HepG2 (cell line): Measurements from ENCODE around the gene HDAC8. TPM values are rescaled to one million over a fixed set of nuclear protein-coding genes. Genes with fewer than 3 reads are reported as not detected.

Experiments used
- ATAC-seq: fragments of 200-7000 bp; cut with Tn5 transposase; 3 replicates; pipeline ENCODE4 v1.9.1; 2020; ENCODE audit warnings: mild to moderate bottlenecking, moderate library complexity
- BruUV-seq: library from RNA; stranded (reverse); fragments of 400-500 nt; replicated peaks from 2 replicates; lab custom pipeline; 2021; lab: Mats Ljungman, UMichigan
- CTCF ChIA-PET: fragments of 300-600 bp; formaldehyde crosslinking; extraction: SDS; loops from one replicate; lab custom pipeline; 2021; ENCODE audit warnings: low total read pairs, inconsistent platforms, low intra/inter-chr PET ratio; lab: Yijun Ruan, JAX
- POLR2A ChIA-PET: fragments of 350-600 bp; sonication (Branson Sonifier 250); formaldehyde crosslinking; loops from one replicate; lab custom pipeline; 2020; ENCODE audit warnings: antibody characterized with exemption, inconsistent platforms; lab: Yijun Ruan, JAX
- DNase-seq: peaks from one replicate; pipeline ENCODE4 v3.0.0-alpha.2; 2015; ENCODE audit warnings: low spot score
- FAIRE-seq: peaks from 3 replicates; lab custom pipeline; 2011; peaks lifted over from hg19 to GRCh38; lab: Jason Lieb, UNC
- H2AFZ ChIP-seq: one replicate; pipeline ENCODE4 v1.6.1; 2011; ENCODE audit warnings: low read length, inconsistent platforms
- H3K27ac ChIP-seq: fragments of 300-600 bp; 3 replicates; pipeline ENCODE4 v1.8.0; 2011; ENCODE audit warnings: mixed run types, mild to moderate bottlenecking, mixed read lengths, low read length, inconsistent platforms; ENCODE audit not compliant: insufficient read depth; ENCODE audit errors: extremely low read length
- H3K27me3 ChIP-seq, 2 experiments: fragments of 200-600 bp in 1 of 2; 2 replicates in 1 of 2; 3 replicates in 1 of 2; pipeline versions ENCODE4 v1.6.0 to v1.8.0; 2011; ENCODE audit warnings: low read length in 2 of 2, mild to moderate bottlenecking in 2 of 2, moderate library complexity in 2 of 2, inconsistent platforms in 1 of 2; ENCODE audit not compliant: insufficient read depth in 2 of 2, control insufficient read depth in 1 of 2
- H3K36me3 ChIP-seq, 2 experiments: fragments of 200-600 bp in 1 of 2; replicated peaks in 1 of 2; 2 replicates in 1 of 2; 3 replicates in 1 of 2; pipeline versions ENCODE4 v1.5.1 to v1.8.0; 2011; ENCODE audit warnings: low read length in 2 of 2, inconsistent platforms in 1 of 2; ENCODE audit not compliant: insufficient read depth in 2 of 2, control insufficient read depth in 1 of 2
- H3K4me1 ChIP-seq: 2 replicates; pipeline ENCODE4 v1.5.1; 2012; ENCODE audit warnings: low read length, inconsistent platforms; ENCODE audit not compliant: insufficient read depth
- H3K4me2 ChIP-seq: 2 replicates; pipeline ENCODE4 v1.6.0; 2011; ENCODE audit warnings: low read depth, low read length, inconsistent platforms
- H3K4me3 ChIP-seq, 3 experiments: fragments of 200-600 bp in 1 of 3; sonication (generic), shearing (Covaris generic) in 1 of 3; replicated peaks in 1 of 3; 2 replicates each; pipeline ENCODE4 v1.5.1; 2011 to 2016; ENCODE audit warnings: low read length in 3 of 3, inconsistent platforms in 2 of 3, low read depth in 2 of 3, mild to moderate bottlenecking in 2 of 3, control low read depth in 1 of 3, mixed read lengths in 1 of 3; ENCODE audit not compliant: insufficient read depth in 1 of 3
- H3K79me2 ChIP-seq: one replicate; pipeline ENCODE4 v1.6.1; 2011; ENCODE audit warnings: low read length, inconsistent platforms; ENCODE audit not compliant: insufficient read depth
- H3K9ac ChIP-seq: 2 replicates; pipeline ENCODE4 v1.6.0; 2011; ENCODE audit warnings: mild to moderate bottlenecking, low read depth, low read length, inconsistent platforms; ENCODE audit not compliant: insufficient read depth
- H3K9me3 ChIP-seq: 2 replicates; pipeline ENCODE4 v1.5.1; 2012; ENCODE audit warnings: mild to moderate bottlenecking, low read length
- H4K20me1 ChIP-seq: 2 replicates; pipeline ENCODE4 v1.6.0; 2011; ENCODE audit warnings: inconsistent platforms, mild to moderate bottlenecking, low read length, moderate library complexity; ENCODE audit not compliant: insufficient read depth
- CEBPB ChIP-seq: IDR thresholded peaks from 2 replicates; pipeline ENCODE4 v1.6.1; 2011; ENCODE audit warnings: low read depth, low read length, improper control_type of control experiment, borderline replicate concordance
- IKZF5 ChIP-seq: IDR thresholded peaks from 2 replicates; pipeline ENCODE4 v1.6.1; 2018; ENCODE audit warnings: missing genetic modification reagents, mild to moderate bottlenecking, missing compliant biosample characterization
- KDM6A ChIP-seq: IDR thresholded peaks from 2 replicates; pipeline ENCODE4 v1.6.1; 2016; ENCODE audit warnings: low read depth
- SOX6 ChIP-seq, 2 experiments: fragments of 450-650 bp in 1 of 2; sonication (generic) in 1 of 2; formaldehyde crosslinking in 1 of 2; IDR thresholded peaks; 2 replicates each; pipeline versions ENCODE4 v1.4.0 to v1.6.1; 2017 to 2020; ENCODE audit warnings: antibody characterized with exemption in 1 of 2, mild to moderate bottlenecking in 1 of 2, missing genetic modification reagents in 1 of 2
- ZNF20 ChIP-seq: sonication (generic); formaldehyde crosslinking; IDR thresholded peaks from 2 replicates; pipeline ENCODE4 v1.4.0; 2020; ENCODE audit warnings: mild to moderate bottlenecking, moderate library complexity, missing genetic modification reagents
- ZNF317 ChIP-seq: sonication (generic); formaldehyde crosslinking; IDR thresholded peaks from 2 replicates; pipeline ENCODE4 v1.5.0; 2020; ENCODE audit warnings: mild to moderate bottlenecking, missing genetic modification reagents
- ZNF431 ChIP-seq: sonication (generic); formaldehyde crosslinking; IDR thresholded peaks from 2 replicates; pipeline ENCODE4 v1.9.0; 2022; ENCODE audit warnings: missing genetic modification reagents, low read depth, mild to moderate bottlenecking, borderline replicate concordance
- ZNF460 ChIP-seq: sonication (generic); formaldehyde crosslinking; IDR thresholded peaks from 2 replicates; pipeline ENCODE4 v1.5.1; 2020; ENCODE audit warnings: missing genetic modification reagents, mild to moderate bottlenecking, borderline replicate concordance
- ZNF710 ChIP-seq: sonication (generic); formaldehyde crosslinking; IDR thresholded peaks from 2 replicates; pipeline ENCODE4 v1.5.0; 2020; ENCODE audit warnings: mild to moderate bottlenecking, missing genetic modification reagents, borderline replicate concordance
- WGBS: methylation state at CpG from one replicate; pipeline ENCODE4 v1.1.6; 2017; ENCODE audit warnings: low lambda C conversion rate; 5-methylcytosine and 5-hydroxymethylcytosine counted together
- in situ Hi-C: cut with HindIII; loops from 2 replicates; pipeline ENCODE4 v1.10.0; 2017; ENCODE audit warnings: low pct_unique_long_range_greater_than_20kb; ENCODE audit not compliant: extremely low pct_ligation_motif_present
- intact Hi-C: fragments of 100-400 bp; cut with micrococcal nuclease; formaldehyde crosslinking; loops from one replicate; pipeline ENCODE4 v1.10.0; 2022; ENCODE audit not compliant: unreplicated experiment
- polyA plus RNA-seq, 8 experiments: library from polyadenylated mRNA; depleted of rRNA in 3 of 8; stranded (reverse) in 7 of 8; unstranded in 1 of 8; fragments of >200 nt; fragmentation: Illumina TruSeq in 4 of 8; extraction: Trizol in 4 of 8; gene quantifications; 2 replicates each; pipeline versions ENCODE4 v1.2.1 to v1.2.3, GENCODE V29; 2011 to 2016; ENCODE audit warnings: low read depth in 4 of 8, missing spikeins in 1 of 8, mixed read lengths in 1 of 8; ENCODE audit not compliant: insufficient read depth in 1 of 8
- total RNA-seq, 5 experiments: library from RNA; depleted of rRNA; stranded (reverse); fragments of >200 nt; fragmentation: Illumina TruSeq; extraction: Trizol; gene quantifications; 2 replicates each; pipeline ENCODE4 v1.2.3, GENCODE V29; 2016; ENCODE audit warnings: low read depth in 1 of 5
- TF ChIP-seq, protein P1 (sequence below): sonication (generic); formaldehyde crosslinking; IDR thresholded peaks from 2 replicates; pipeline ENCODE4 v1.5.0; 2020; ENCODE audit warnings: mild to moderate bottlenecking, missing genetic modification reagents
- TF ChIP-seq, protein P2 (sequence below): IDR thresholded peaks from 2 replicates; pipeline ENCODE4 v1.6.1; 2016; ENCODE audit warnings: missing genetic modification reagents, missing compliant biosample characterization

Gene HDAC8
- total and polyA plus RNA-seq, 2 of the 13 experiments (the other 11 are each of a cell fraction or from before 2014, with no cell fraction given), result 13.7 to 28.6 TPM

GRCh38 chrX:72477376-72477775, 95.3 kb downstream of the HDAC8 start:
- no peak overlapping the region for H3K4me2 ChIP-seq
- no peak overlapping the region for H3K4me3 ChIP-seq
- H3K9me3 ChIP-seq, result no peaks in the 10 kb centered on the region
- no peaks in the 10 kb centered on the region for H4K20me1 ChIP-seq
- TF ChIP-seq, protein P1, sequence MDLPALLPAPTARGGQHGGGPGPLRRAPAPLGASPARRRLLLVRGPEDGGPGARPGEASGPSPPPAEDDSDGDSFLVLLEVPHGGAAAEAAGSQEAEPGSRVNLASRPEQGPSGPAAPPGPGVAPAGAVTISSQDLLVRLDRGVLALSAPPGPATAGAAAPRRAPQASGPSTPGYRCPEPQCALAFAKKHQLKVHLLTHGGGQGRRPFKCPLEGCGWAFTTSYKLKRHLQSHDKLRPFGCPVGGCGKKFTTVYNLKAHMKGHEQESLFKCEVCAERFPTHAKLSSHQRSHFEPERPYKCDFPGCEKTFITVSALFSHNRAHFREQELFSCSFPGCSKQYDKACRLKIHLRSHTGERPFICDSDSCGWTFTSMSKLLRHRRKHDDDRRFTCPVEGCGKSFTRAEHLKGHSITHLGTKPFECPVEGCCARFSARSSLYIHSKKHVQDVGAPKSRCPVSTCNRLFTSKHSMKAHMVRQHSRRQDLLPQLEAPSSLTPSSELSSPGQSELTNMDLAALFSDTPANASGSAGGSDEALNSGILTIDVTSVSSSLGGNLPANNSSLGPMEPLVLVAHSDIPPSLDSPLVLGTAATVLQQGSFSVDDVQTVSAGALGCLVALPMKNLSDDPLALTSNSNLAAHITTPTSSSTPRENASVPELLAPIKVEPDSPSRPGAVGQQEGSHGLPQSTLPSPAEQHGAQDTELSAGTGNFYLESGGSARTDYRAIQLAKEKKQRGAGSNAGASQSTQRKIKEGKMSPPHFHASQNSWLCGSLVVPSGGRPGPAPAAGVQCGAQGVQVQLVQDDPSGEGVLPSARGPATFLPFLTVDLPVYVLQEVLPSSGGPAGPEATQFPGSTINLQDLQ, result no peak
- no peak for TF ChIP-seq ZNF20 (CRISPR knock-in tag)
- H3K36me3 ChIP-seq, result no peaks in the 10 kb centered on the region
- intact Hi-C loops (no loop called here), in situ Hi-C loops (no loop called here)
- no peaks in the 10 kb centered on the region for H3K27me3 ChIP-seq
- H3K27ac ChIP-seq, result no peak overlapping the region
- no TSS peak for BruUV-seq
- no peak overlapping the region for H2AFZ ChIP-seq
- ChIA-PET POLR2A (no interaction called here), CTCF (no interaction called here)
- 100% methylated on average over 2 of the region's 2 CpGs for WGBS
- H3K79me2 ChIP-seq, result no peaks in the 10 kb centered on the region
- DNase-seq (no peak), FAIRE-seq (no peak), ATAC-seq (no peak)
- H3K9ac ChIP-seq, result no peak overlapping the region
- peaks cover 27% of the 10 kb centered on the region for H3K4me1 ChIP-seq

- no peaks in the 10 kb centered on the region for H3K79me2 ChIP-seq
- no peak overlapping the region for H3K9ac ChIP-seq
- no peak overlapping the region for H2AFZ ChIP-seq
- WGBS, result 97% methylated on average over 6 of the region's 6 CpGs
- H3K27me3 ChIP-seq, result no peaks in the 10 kb centered on the region
- H3K4me3 ChIP-seq, result no peak overlapping the region
- BruUV-seq, result no TSS peak
- H3K36me3 ChIP-seq, result no peaks in the 10 kb centered on the region
- DNase-seq (no peak), ATAC-seq (no peak), FAIRE-seq (no peak)
- no peak overlapping the region for H3K4me2 ChIP-seq
- in situ Hi-C loops, result no loop called here
- intact Hi-C loops, result no loop called here
- H3K27ac ChIP-seq, result no peak overlapping the region
- H4K20me1 ChIP-seq, result no peaks in the 10 kb centered on the region
- ChIA-PET CTCF (no interaction called here), POLR2A (no interaction called here)
- H3K4me1 ChIP-seq, result peaks cover 27% of the 10 kb centered on the region
- H3K9me3 ChIP-seq, result no peaks in the 10 kb centered on the region
- TF ChIP-seq IKZF5, result no peak
- no peak for TF ChIP-seq CEBPB
- no peak for TF ChIP-seq ZNF460 (CRISPR knock-in tag)
- TF ChIP-seq SOX6 (IDR thresholded peaks at IDR 0.05), result no peak
- no peak for TF ChIP-seq SOX6 (CRISPR knock-in tag; IDR thresholded peaks at IDR 0.05)
- no peak for TF ChIP-seq ZNF431
- TF ChIP-seq ZNF317 (CRISPR knock-in tag), result no peak
- TF ChIP-seq KDM6A (CRISPR knock-in tag), result no peak
- TF ChIP-seq, protein P2, sequence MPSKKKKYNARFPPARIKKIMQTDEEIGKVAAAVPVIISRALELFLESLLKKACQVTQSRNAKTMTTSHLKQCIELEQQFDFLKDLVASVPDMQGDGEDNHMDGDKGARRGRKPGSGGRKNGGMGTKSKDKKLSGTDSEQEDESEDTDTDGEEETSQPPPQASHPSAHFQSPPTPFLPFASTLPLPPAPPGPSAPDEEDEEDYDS (CRISPR knock-in tag), result no peak
- TF ChIP-seq ZNF710 (CRISPR knock-in tag), result no peak
These were observed 96.5 kb downstream of the HDAC8 start for GRCh38 chrX:72475952-72476668.
